Stomach (tissue), 4 donors: ENCODE results near the gene ATP5F1D.

Source experiments
- CTCF ChIP-seq, 7 experiments: fragments of 450-650 bp in 4 of 7; fragments of 200-600 bp in 3 of 7; sonication (generic) in 3 of 7; IDR thresholded peaks; one replicate each; pipeline ENCODE4 v1.5.1; 2016 to 2019; ENCODE audit warnings: antibody characterized with exemption in 7 of 7, control low read depth in 2 of 7, mild to moderate bottlenecking in 1 of 7
- POLR2A ChIP-seq, 4 donors: fragments of 450-650 bp; IDR thresholded peaks; one replicate each; pipeline ENCODE4 v1.6.1; 2016; ENCODE audit warnings: antibody characterized with exemption in 4 of 4, control low read depth in 2 of 4, mild to moderate bottlenecking in 1 of 4, moderate library complexity in 1 of 4

GRCh38 chr19:1229924-1230782 is 11.4 kb upstream of the ATP5F1D start:
- TF ChIP-seq CTCF (IDR thresholded peaks at IDR 0.05) = no peak
- no peak for TF ChIP-seq POLR2A (IDR thresholded peaks at IDR 0.05)
